B cell (primary cell): ENCODE results near the gene COL25A1.

ENCODE experiments used
- CTCF ChIP-seq: fragments of 200-600 bp; IDR thresholded peaks from one replicate; pipeline ENCODE4 v1.8.0; 2022; ENCODE audit warnings: antibody characterized with exemption, mild to moderate bottlenecking
- EZH2 ChIP-seq: IDR thresholded peaks from 2 replicates; pipeline ENCODE4 v1.6.1; 2012; ENCODE audit warnings: borderline replicate concordance, low read depth, mild to moderate bottlenecking, moderate library complexity, low read length; ENCODE audit not compliant: insufficient read depth, poor library complexity, severe bottlenecking

GRCh38 chr4:109011241-109012026 lies 291.0 kb downstream of the COL25A1 start:
- TF ChIP-seq CTCF (no peak), EZH2 (no peak)
